Naive thymus-derived CD4-positive, alpha-beta T cell (primary cell): ENCODE results near the gene RHEX. TPM values are rescaled to one million over a fixed set of nuclear protein-coding genes. Genes with fewer than 3 reads are reported as not detected.

Experiments
- ATAC-seq: fragments of 150-1000 bp; cut with Tn5 transposase; 2 replicates; pipeline ENCODE4 v1.10.0; 2021; ENCODE audit warnings: mild to moderate bottlenecking, moderate library complexity
- CTCF ChIA-PET: fragments of 350-600 bp; sonication (Branson Sonifier 250); formaldehyde crosslinking; loops from one replicate; lab custom pipeline; 2021; ENCODE audit warnings: antibody characterized with exemption; lab: Charles Lee
- POLR2A ChIA-PET: fragments of 350-600 bp; sonication (Branson Sonifier 250); formaldehyde crosslinking; loops from one replicate; lab custom pipeline; 2021; ENCODE audit warnings: antibody characterized with exemption, inconsistent platforms; lab: Charles Lee
- DNase-seq, 9 donors: peaks; one replicate each; pipeline versions ENCODE4 v3.0.0 to v3.0.0-alpha.2; 2020 to 2022; ENCODE audit warnings: mixed read lengths in 1 of 9
- H3K27ac ChIP-seq: one replicate; pipeline ENCODE4 v1.7.0; 2013; ENCODE audit warnings: mild to moderate bottlenecking, low read depth, low read length, moderate library complexity
- H3K27me3 ChIP-seq, 2 donors: one replicate each; pipeline ENCODE4 v1.7.0; 2013; ENCODE audit warnings: low read length in 2 of 2, mild to moderate bottlenecking in 2 of 2, moderate library complexity in 2 of 2; ENCODE audit not compliant: control insufficient read depth in 2 of 2, insufficient read depth in 2 of 2
- H3K36me3 ChIP-seq, 3 experiments: 1 replicate in 2 of 3; 2 replicates in 1 of 3; pipeline ENCODE4 v1.7.0; 2013; ENCODE audit warnings: low read length in 3 of 3, mild to moderate bottlenecking in 3 of 3, moderate library complexity in 1 of 3; ENCODE audit not compliant: insufficient read depth in 3 of 3, control insufficient read depth in 2 of 3
- H3K4me1 ChIP-seq, 2 donors: one replicate each; pipeline ENCODE4 v1.7.0; 2013; ENCODE audit warnings: low read length in 2 of 2, mild to moderate bottlenecking in 2 of 2, moderate library complexity in 1 of 2; ENCODE audit not compliant: control insufficient read depth in 2 of 2, insufficient read depth in 2 of 2
- H3K4me3 ChIP-seq: 2 replicates; pipeline ENCODE4 v1.7.0; 2013; ENCODE audit warnings: mild to moderate bottlenecking, low read length
- H3K9me3 ChIP-seq, 3 experiments: 1 replicate in 2 of 3; 2 replicates in 1 of 3; pipeline ENCODE4 v1.7.0; 2013; ENCODE audit warnings: low read length in 3 of 3; ENCODE audit not compliant: control insufficient read depth in 2 of 3
- H3K27ac Mint-ChIP-seq, 9 donors: one replicate each; pipeline ENCODE4 v1.8.0; 2020 to 2022; ENCODE audit warnings: mixed read lengths in 9 of 9, mild to moderate bottlenecking in 8 of 9, moderate library complexity in 5 of 9, inconsistent platforms in 2 of 9
- H3K27me3 Mint-ChIP-seq, 5 donors: one replicate each; pipeline ENCODE4 v1.8.0; 2021 to 2022; ENCODE audit warnings: mixed read lengths in 5 of 5, mild to moderate bottlenecking in 1 of 5
- H3K36me3 Mint-ChIP-seq, 5 donors: one replicate each; pipeline ENCODE4 v1.8.0; 2020 to 2022; ENCODE audit warnings: mixed read lengths in 5 of 5, mild to moderate bottlenecking in 3 of 5, inconsistent platforms in 1 of 5
- H3K4me1 Mint-ChIP-seq, 7 donors: one replicate each; pipeline ENCODE4 v1.8.0; 2020 to 2022; ENCODE audit warnings: mixed read lengths in 7 of 7, mild to moderate bottlenecking in 3 of 7, inconsistent platforms in 1 of 7
- H3K4me3 Mint-ChIP-seq, 10 donors: one replicate each; pipeline ENCODE4 v1.8.0; 2020 to 2022; ENCODE audit warnings: mild to moderate bottlenecking in 10 of 10, mixed read lengths in 10 of 10, moderate library complexity in 6 of 10, inconsistent platforms in 2 of 10
- H3K9me3 Mint-ChIP-seq, 11 donors: one replicate each; pipeline ENCODE4 v1.8.0; 2020 to 2022; ENCODE audit warnings: mixed read lengths in 11 of 11, mild to moderate bottlenecking in 4 of 11, inconsistent platforms in 1 of 11, moderate library complexity in 1 of 11
- intact Hi-C, 2 donors: fragments of 100-400 bp; cut with micrococcal nuclease; formaldehyde crosslinking; loops; one replicate each; pipeline ENCODE4 v1.15.1; 2023
- polyA plus RNA-seq, 2 donors: library from polyadenylated mRNA; unstranded; fragments of 300-500 nt; fragmentation: Illumina TruSeq; gene quantifications; one replicate each; pipeline ENCODE4 v1.2.3, GENCODE V29; 2021
- total RNA-seq, 6 experiments: library from RNA in 5 of 6; stranded (reverse) in 5 of 6; gene quantifications; 1 replicate in 5 of 6; 2 replicates in 1 of 6; pipeline ENCODE4 v1.2.3 and lab custom pipeline; 2021 to 2026

Gene RHEX
- total and polyA plus RNA-seq, 7 experiments from 2014 or later, result 0.22 to 2.8 (median 0.72) TPM; not detected in 3

DNA sequence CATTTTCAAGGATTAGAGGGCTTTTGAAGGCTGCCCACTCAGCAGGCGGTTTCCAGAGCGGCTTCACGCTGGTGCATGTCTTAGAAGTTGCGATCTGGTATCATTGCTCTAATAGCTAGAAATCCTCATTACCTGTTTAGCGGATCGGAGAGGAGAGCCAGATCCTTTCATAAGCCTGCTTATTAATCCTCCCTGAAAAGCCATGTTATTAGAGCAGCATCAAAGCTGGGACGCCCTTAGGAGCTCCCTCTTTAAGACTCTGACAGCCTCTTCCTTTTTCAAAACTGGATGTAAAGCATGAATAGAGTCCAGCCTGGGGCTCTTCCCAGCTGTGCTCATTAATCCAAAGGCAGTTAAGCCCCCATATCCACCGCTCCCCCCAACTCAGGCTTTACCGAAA, 15.4 kb upstream of the RHEX start:
- ATAC-seq (no peak), DNase-seq (no peak)
- POLR2A ChIA-PET, result no interaction called here
- Mint-ChIP-seq H3K27ac (no peak overlapping the region), H3K27me3 (peaks cover 0 to 75% (median 6%) of the 10 kb centered on the region in 5 donors), H3K4me3 (no peak overlapping the region), H3K9me3 (peaks cover 0 to 4% (median 0%) of the 10 kb centered on the region in 11 donors), H3K36me3 (no peaks in the 10 kb centered on the region), H3K4me1 (peaks cover 0 to 22% (median 18%) of the 10 kb centered on the region in 7 donors)
- no peak overlapping the region for H3K4me3 ChIP-seq
- no peak overlapping the region for H3K27ac ChIP-seq
- H3K27me3 ChIP-seq, result peaks cover 0 to 2% of the 10 kb centered on the region in 2 donors
- no peaks in the 10 kb centered on the region for H3K9me3 ChIP-seq
- H3K4me1 ChIP-seq, result no peaks in the 10 kb centered on the region
- CTCF ChIA-PET, result interaction anchor here (0.6 to 1.0 kb wide), 2 partner anchors 8 to 1908 kb away, joined by 3 read pairs; no protein-coding TSS in a partner anchor
- H3K36me3 ChIP-seq, result no peaks in the 10 kb centered on the region
- intact Hi-C loops, result no loop called here

DNA sequence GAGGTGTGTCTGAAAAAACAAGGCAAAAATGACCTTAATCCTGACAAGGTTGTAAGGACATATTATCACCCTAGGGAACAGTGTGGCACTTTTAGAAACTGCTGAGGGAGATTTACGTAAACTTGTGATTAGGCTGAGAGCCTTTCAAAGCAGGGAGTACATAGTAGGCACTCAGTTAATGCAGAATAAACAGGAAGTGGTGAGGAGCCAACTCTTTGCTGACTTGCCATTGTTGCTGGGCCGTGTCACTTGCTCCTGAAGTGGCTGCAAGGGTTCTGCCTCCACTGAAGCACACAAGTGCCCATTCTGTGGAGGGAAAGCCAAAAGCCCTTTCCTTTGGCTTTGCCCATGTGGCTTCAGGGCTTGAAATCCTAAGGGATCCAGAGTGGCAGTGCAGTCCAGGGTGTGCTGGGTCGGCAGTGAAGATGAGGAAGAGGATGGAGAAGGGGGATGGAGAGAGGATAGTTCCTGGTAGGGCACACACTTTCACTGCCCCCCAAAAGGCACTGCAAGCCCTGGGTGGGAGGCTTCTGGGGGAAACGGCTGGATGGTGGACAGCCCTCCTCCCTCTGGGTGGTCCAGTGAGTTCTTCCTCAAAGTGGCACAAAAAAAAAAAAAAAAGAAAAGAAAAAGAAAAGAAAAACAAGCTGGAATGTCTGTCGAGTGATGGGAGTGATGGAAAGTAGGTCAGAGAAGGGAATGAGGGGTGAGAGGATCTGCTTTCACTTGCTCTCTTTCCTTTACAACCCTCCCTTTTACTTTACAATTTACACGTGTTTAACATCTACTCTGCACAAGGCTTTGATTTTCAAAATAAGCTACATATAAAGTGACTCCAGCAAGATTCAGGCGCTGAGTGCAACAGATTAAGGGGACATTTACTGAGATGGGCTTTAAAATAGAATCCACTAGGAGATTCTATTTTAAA, 13.7 kb upstream of the RHEX start:
- ATAC-seq (no peak), DNase-seq (no peak)
- Histone ChIP-seq H3K36me3 (no peaks in the 10 kb centered on the region), H3K27me3 (no peaks in the 10 kb centered on the region), H3K4me1 (no peaks in the 10 kb centered on the region), H3K9me3 (no peaks in the 10 kb centered on the region), H3K4me3 (no peak overlapping the region), H3K27ac (no peak overlapping the region)
- peak overlapping the region in 2 of 9 donors; percentile 19 to 37 for H3K27ac Mint-ChIP-seq
- CTCF ChIA-PET, result interaction anchor here (0.7 kb wide), 1 partner anchor 8 kb away, joined by 3 read pairs; no protein-coding TSS in a partner anchor
- no peaks in the 10 kb centered on the region for H3K9me3 Mint-ChIP-seq
- intact Hi-C loops, result no loop called here
- no peaks in the 10 kb centered on the region for H3K36me3 Mint-ChIP-seq
- H3K4me1 Mint-ChIP-seq, result peaks cover 0 to 22% (median 18%) of the 10 kb centered on the region in 7 donors
- POLR2A ChIA-PET, result interaction anchor here (0.6 kb wide), 1 partner anchor 31 kb away, joined by 3 read pairs; no protein-coding TSS in a partner anchor
- no peak overlapping the region for H3K4me3 Mint-ChIP-seq
- H3K27me3 Mint-ChIP-seq, result peaks cover 0 to 69% (median 6%) of the 10 kb centered on the region in 5 donors

DNA sequence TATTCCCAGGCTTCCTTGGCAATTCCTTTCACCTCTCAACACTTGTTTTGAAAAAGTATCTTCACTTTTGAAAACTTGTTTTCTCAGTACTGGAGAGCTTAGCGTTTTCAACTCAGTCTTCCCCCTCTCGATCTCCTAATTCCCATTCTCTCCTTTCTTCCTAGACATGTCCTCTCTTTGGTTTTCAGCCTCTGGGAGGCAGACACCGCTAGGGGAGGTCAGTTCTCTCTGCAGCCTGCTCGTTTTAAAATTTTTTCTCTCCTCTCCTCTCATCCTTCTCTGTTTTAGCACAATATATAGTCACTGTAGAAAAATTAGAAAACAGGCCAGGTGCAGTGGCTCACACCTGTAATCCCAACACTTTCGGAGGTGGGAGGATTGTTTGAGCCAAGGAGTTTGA, 12.6 kb upstream of the RHEX start:
- Histone ChIP-seq H3K27me3 (no peaks in the 10 kb centered on the region), H3K9me3 (no peaks in the 10 kb centered on the region), H3K4me3 (no peak overlapping the region), H3K4me1 (no peaks in the 10 kb centered on the region), H3K27ac (no peak overlapping the region), H3K36me3 (no peaks in the 10 kb centered on the region)
- intact Hi-C loops, result no loop called here
- H3K9me3 Mint-ChIP-seq, result no peaks in the 10 kb centered on the region
- H3K27ac Mint-ChIP-seq, result peak overlapping the region in 2 of 9 donors; percentile 20 to 44
- ATAC-seq, result no peak
- peaks cover 0 to 16% (median 12%) of the 10 kb centered on the region in 7 donors for H3K4me1 Mint-ChIP-seq
- H3K4me3 Mint-ChIP-seq, result no peak overlapping the region
- H3K36me3 Mint-ChIP-seq, result no peaks in the 10 kb centered on the region
- DNase-seq, result no peak
- ChIA-PET POLR2A (no interaction called here), CTCF (interaction anchor here (0.7 kb wide), 1 partner anchor 9 kb away, joined by 3 read pairs; no protein-coding TSS in a partner anchor)
- H3K27me3 Mint-ChIP-seq, result peaks cover 0 to 62% (median 5%) of the 10 kb centered on the region in 5 donors

- ChIA-PET CTCF (no interaction called here), POLR2A (no interaction called here)
- Mint-ChIP-seq H3K4me3 (no peak overlapping the region), H3K27me3 (peaks cover 0 to 54% (median 6%) of the 10 kb centered on the region in 5 donors), H3K9me3 (no peaks in the 10 kb centered on the region), H3K4me1 (peaks cover 0 to 15% (median 12%) of the 10 kb centered on the region in 7 donors), H3K27ac (no peak overlapping the region), H3K36me3 (no peaks in the 10 kb centered on the region)
- Histone ChIP-seq H3K27me3 (no peaks in the 10 kb centered on the region), H3K27ac (no peak overlapping the region), H3K36me3 (no peaks in the 10 kb centered on the region), H3K4me1 (no peaks in the 10 kb centered on the region), H3K4me3 (no peak overlapping the region), H3K9me3 (no peaks in the 10 kb centered on the region)
- ATAC-seq (no peak), DNase-seq (no peak)
- intact Hi-C loops, result no loop called here
Measured at GRCh38 chr1:206041640-206042039, 11.3 kb upstream of the RHEX start.

GRCh38 chr1:206047271-206047670, 5.7 kb upstream of the RHEX start:
- Histone ChIP-seq H3K36me3 (no peaks in the 10 kb centered on the region), H3K27ac (no peak overlapping the region), H3K4me1 (peaks cover 0 to 7% of the 10 kb centered on the region in 2 donors), H3K27me3 (no peaks in the 10 kb centered on the region), H3K4me3 (no peak overlapping the region), H3K9me3 (no peaks in the 10 kb centered on the region)
- no peaks in the 10 kb centered on the region for H3K9me3 Mint-ChIP-seq
- peaks cover 7 to 27% (median 17%) of the 10 kb centered on the region in 7 donors for H3K4me1 Mint-ChIP-seq
- peaks cover 0 to 17% (median 0%) of the 10 kb centered on the region in 5 donors for H3K27me3 Mint-ChIP-seq
- ChIA-PET POLR2A (no interaction called here), CTCF (no interaction called here)
- no peak overlapping the region for H3K27ac Mint-ChIP-seq
- H3K36me3 Mint-ChIP-seq, result no peaks in the 10 kb centered on the region
- intact Hi-C loops, result no loop called here
- ATAC-seq, result no peak
- no peak overlapping the region for H3K4me3 Mint-ChIP-seq
- no peak for DNase-seq

DNA sequence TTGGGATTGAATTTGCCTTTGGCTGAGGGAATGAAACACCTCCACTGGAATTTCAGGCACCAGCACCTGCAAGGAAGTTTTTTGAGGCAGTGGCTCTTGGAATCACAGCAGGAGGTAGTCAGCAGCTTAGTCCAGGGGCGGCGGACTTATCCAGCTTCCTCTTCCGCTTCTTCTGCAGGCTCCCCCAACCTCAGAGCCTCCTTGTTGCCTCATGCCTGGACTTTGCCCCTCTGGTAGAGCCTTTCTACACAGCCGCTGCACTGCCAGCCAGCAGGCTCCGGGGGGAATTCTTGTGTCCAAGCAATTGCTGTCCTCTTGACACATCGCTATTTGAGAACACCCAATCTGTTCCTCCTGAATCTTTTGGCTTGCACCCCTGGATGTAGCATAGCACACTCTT, 4.4 kb upstream of the RHEX start:
- ChIA-PET CTCF (no interaction called here), POLR2A (interaction anchor here (0.5 kb wide), 1 partner anchor 873 kb away, joined by 3 read pairs; no protein-coding TSS in a partner anchor)
- DNase-seq, result no peak
- no peak overlapping the region for H3K27ac Mint-ChIP-seq
- Histone ChIP-seq H3K27ac (no peak overlapping the region), H3K4me1 (peaks cover 0 to 7% of the 10 kb centered on the region in 2 donors), H3K9me3 (no peaks in the 10 kb centered on the region), H3K27me3 (no peaks in the 10 kb centered on the region), H3K4me3 (no peak overlapping the region), H3K36me3 (no peaks in the 10 kb centered on the region)
- intact Hi-C loops, result no loop called here
- peaks cover 7 to 37% (median 18%) of the 10 kb centered on the region in 7 donors for H3K4me1 Mint-ChIP-seq
- peaks cover 0 to 2% (median 0%) of the 10 kb centered on the region in 5 donors for H3K36me3 Mint-ChIP-seq
- no peak overlapping the region for H3K4me3 Mint-ChIP-seq
- peaks cover 0 to 16% (median 0%) of the 10 kb centered on the region in 5 donors for H3K27me3 Mint-ChIP-seq
- no peaks in the 10 kb centered on the region for H3K9me3 Mint-ChIP-seq
- ATAC-seq, result no peak
